ENCODE data around the gene HCFC1. TPM values are rescaled to one million over a fixed set of nuclear protein-coding genes. Genes with fewer than 3 reads are reported as not detected.

The HCFC1 gene
- polyA plus RNA-seq, 1 of the 3 experiments (the other 2 are of a cell fraction) = 9.5 TPM

DNA sequence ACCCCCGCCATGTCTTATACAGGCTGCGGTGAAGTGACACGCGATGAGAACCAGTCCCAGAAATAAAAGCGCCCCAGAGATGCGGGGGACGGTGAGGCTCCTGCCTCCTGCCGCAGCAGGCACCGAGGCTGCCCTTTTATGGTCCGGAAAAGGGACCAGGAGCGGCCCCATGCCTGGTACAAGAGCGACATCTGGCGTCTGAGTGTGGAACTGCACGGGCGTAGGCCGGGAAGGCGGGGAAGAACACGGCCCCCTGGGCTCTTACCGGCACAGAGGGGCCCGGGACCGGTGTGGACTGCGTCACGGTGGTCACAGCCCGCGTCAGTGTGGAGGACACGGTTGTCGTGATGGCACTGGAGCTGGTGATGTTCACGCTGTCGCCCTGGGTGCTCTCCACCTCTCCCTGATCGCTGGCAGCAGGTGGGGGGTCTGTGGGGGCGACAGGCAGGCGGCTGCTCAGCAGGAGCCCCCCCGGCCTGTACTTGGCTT is 18.2 kb downstream of the HCFC1 start:
- no peak for TF ChIP-seq SIN3A (IDR thresholded peaks at IDR 0.05; ENCODE audit: borderline replicate concordance, low read depth, low read length)
- TF ChIP-seq MEF2A (IDR thresholded peaks at IDR 0.05; ENCODE audit: borderline replicate concordance, low read depth) = no peak
- 0 out of 2 replicates have a peak, but pooled peaks have one; percentile 23 for TF ChIP-seq MXI1 (IDR thresholded peaks at IDR 0.05; ENCODE audit: low read depth, low read length)
- TF ChIP-seq GABPA (IDR thresholded peaks at IDR 0.05; ENCODE audit: low read depth) = no peak
- peak; percentile 88 for TF ChIP-seq RAD21 (IDR thresholded peaks at IDR 0.05; ENCODE audit: low read length)
- peak; percentile 73 for TF ChIP-seq SMC3 (IDR thresholded peaks at IDR 0.05; ENCODE audit: low read depth, low read length)
- TF ChIP-seq ELF1 (IDR thresholded peaks at IDR 0.05) = no peak
- TF ChIP-seq CTCF (IDR thresholded peaks at IDR 0.05) = peak; percentile 97
- no peaks in the 10 kb centered on the region for H3K9me2 ChIP-seq
- ChIA-PET CTCF (interaction anchor here (0.6 to 11.8 kb wide), 15 partner anchors 9 to 416 kb away, joined by 3 to 271 read pairs (median 3); partner anchors contain the start of genes ARHGAP4, HCFC1, NAA10 and PLXNB3), POLR2A (no interaction called here)
- no peak overlapping the region for H3K9ac ChIP-seq
- no peaks in the 10 kb centered on the region for H3K27me3 ChIP-seq (ENCODE audit: insufficient read depth)
- no peak overlapping the region for H3K4me3 ChIP-seq (ENCODE audit: low read depth in 2 of 2, low read length in 1 of 2)
- WGBS (ENCODE audit: low lambda C conversion rate) = 19% methylated on average over 10 of the region's 33 CpGs
- peaks cover 5% of the 10 kb centered on the region; the same call in 1 of the 2 replicates for H4K20me1 ChIP-seq (ENCODE audit: insufficient read depth)
- H3K9me3 ChIP-seq = no peaks in the 10 kb centered on the region
- no peak overlapping the region for H3K4me2 ChIP-seq
- H3K79me2 ChIP-seq (ENCODE audit: insufficient read depth) = no peaks in the 10 kb centered on the region
- no peaks in the 10 kb centered on the region; a peak in 1 of 4 replicates for H3K4me1 ChIP-seq (ENCODE audit: control insufficient read depth in 1 of 2, insufficient read depth in 2 of 2, low read depth in 1 of 2, low read length in 1 of 2)
- no peak overlapping the region for H2AFZ ChIP-seq (ENCODE audit: low read depth)
- DNase-seq = peak; percentile 95
- H3F3A ChIP-seq (replicated peaks; ENCODE audit: insufficient read depth) = peaks cover 8% of the 10 kb centered on the region
- H3K27ac ChIP-seq (ENCODE audit: low read depth in 2 of 2, low read length in 1 of 2) = no peak overlapping the region
- peaks cover 13 to 96% of the 10 kb centered on the region in 2 experiments for H3K36me3 ChIP-seq (replicated peaks in 1 of 2; ENCODE audit: control insufficient read depth in 1 of 2, insufficient read depth in 2 of 2, low read length in 1 of 2)

GRCh38 chrX:153952373-153953026 is 19.1 kb downstream of the HCFC1 start:
- ChIA-PET POLR2A (no interaction called here), CTCF (interaction anchor here (0.5 to 11.8 kb wide), 12 partner anchors 8 to 398 kb away, joined by 3 to 271 read pairs (median 5); partner anchors contain the start of genes ARHGAP4, HCFC1, NAA10 and PLXNB3)
- H3K4me1 ChIP-seq (ENCODE audit: control insufficient read depth in 1 of 2, insufficient read depth in 2 of 2, low read depth in 1 of 2, low read length in 1 of 2) = no peaks in the 10 kb centered on the region; a peak in 1 of 4 replicates
- H3K27me3 ChIP-seq (ENCODE audit: insufficient read depth) = no peaks in the 10 kb centered on the region
- no peak overlapping the region for H3K27ac ChIP-seq (ENCODE audit: low read depth in 2 of 2, low read length in 1 of 2)
- H3K4me3 ChIP-seq (ENCODE audit: low read depth in 2 of 2, low read length in 1 of 2) = no peak overlapping the region
- H3K9ac ChIP-seq = no peak overlapping the region
- TF ChIP-seq EP300 (IDR thresholded peaks at IDR 0.05; ENCODE audit: borderline replicate concordance in 1 of 2, low read depth in 1 of 2, low read length in 1 of 2) = no peak
- TF ChIP-seq GATA2 (CRISPR knock-in tag; IDR thresholded peaks at IDR 0.05) = no peak
- TF ChIP-seq NFIC (IDR thresholded peaks at IDR 0.05; ENCODE audit: borderline replicate concordance) = no peak
- TF ChIP-seq CHD2 (IDR thresholded peaks at IDR 0.05; ENCODE audit: low read length, partially characterized antibody) = no peak
- TF ChIP-seq, protein P1, sequence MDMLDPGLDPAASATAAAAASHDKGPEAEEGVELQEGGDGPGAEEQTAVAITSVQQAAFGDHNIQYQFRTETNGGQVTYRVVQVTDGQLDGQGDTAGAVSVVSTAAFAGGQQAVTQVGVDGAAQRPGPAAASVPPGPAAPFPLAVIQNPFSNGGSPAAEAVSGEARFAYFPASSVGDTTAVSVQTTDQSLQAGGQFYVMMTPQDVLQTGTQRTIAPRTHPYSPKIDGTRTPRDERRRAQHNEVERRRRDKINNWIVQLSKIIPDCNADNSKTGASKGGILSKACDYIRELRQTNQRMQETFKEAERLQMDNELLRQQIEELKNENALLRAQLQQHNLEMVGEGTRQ (IDR thresholded peaks at IDR 0.05; ENCODE audit: borderline replicate concordance, low read depth, low read length) = no peak
- H3K36me3 ChIP-seq (replicated peaks in 1 of 2; ENCODE audit: control insufficient read depth in 1 of 2, insufficient read depth in 2 of 2, low read length in 1 of 2) = peaks cover 13 to 96% of the 10 kb centered on the region in 2 experiments
- H3K79me2 ChIP-seq (ENCODE audit: insufficient read depth) = no peaks in the 10 kb centered on the region
- H3K9me3 ChIP-seq = no peaks in the 10 kb centered on the region
- peaks cover 16% of the 10 kb centered on the region for H3F3A ChIP-seq (replicated peaks; ENCODE audit: insufficient read depth)
- WGBS (ENCODE audit: low lambda C conversion rate) = 96% methylated on average over 19 of the region's 32 CpGs
- no peaks in the 10 kb centered on the region for H3K9me2 ChIP-seq
- H3K4me2 ChIP-seq = no peak overlapping the region
- peaks cover 5% of the 10 kb centered on the region; the same call in 1 of the 2 replicates for H4K20me1 ChIP-seq (ENCODE audit: insufficient read depth)
- DNase-seq = no peak
- no peak overlapping the region for H2AFZ ChIP-seq (ENCODE audit: low read depth)
